ENCODE data around the gene BIRC2. TPM values are rescaled to one million over a fixed set of nuclear protein-coding genes. Genes with fewer than 3 reads are reported as not detected.

The BIRC2 gene
- total and polyA plus RNA-seq, 9 of the 15 experiments (the other 6 are each of a cell fraction or from before 2014, with no cell fraction given) = 14.3 to 45.9 (median 20.7) TPM

GRCh38 chr11:102347462-102348370 lies 702 bp downstream of the BIRC2 start (continued):
- TF ChIP-seq ETV6 (IDR thresholded peaks at IDR 0.05; ENCODE audit: borderline replicate concordance in 1 of 2, low read depth in 2 of 2, low read length in 1 of 2) = no peak
- no peak for TF ChIP-seq ETV6 (CRISPR knock-in tag; IDR thresholded peaks at IDR 0.05; ENCODE audit: borderline replicate concordance)
- no peak for TF ChIP-seq CTCFL (IDR thresholded peaks at IDR 0.05; ENCODE audit: borderline replicate concordance, insufficient read depth, low read depth, low read length, poor library complexity, severe bottlenecking)
- no peak for TF ChIP-seq ZHX1 (conservative IDR thresholded peaks at IDR 0.05; ENCODE audit: low read length)
- no peak for TF ChIP-seq CC2D1A (IDR thresholded peaks at IDR 0.05)
- no peak for TF ChIP-seq MTA3 (IDR thresholded peaks at IDR 0.05; ENCODE audit: borderline replicate concordance)
- no peak for TF ChIP-seq PHTF2 (CRISPR knock-in tag; IDR thresholded peaks at IDR 0.05)
- no peak for TF ChIP-seq ZNF274 (IDR thresholded peaks at IDR 0.05; ENCODE audit: borderline replicate concordance, low read depth, low read length)
- no peak for TF ChIP-seq HDGF (IDR thresholded peaks at IDR 0.05)
- TF ChIP-seq ZFX (CRISPR knock-in tag; IDR thresholded peaks at IDR 0.05) = peak; percentile 76
- TF ChIP-seq BCL6 (CRISPR knock-in tag; IDR thresholded peaks at IDR 0.05) = no peak
- TF ChIP-seq FOXJ2 (tag; IDR thresholded peaks at IDR 0.05) = no peak
- no peak for TF ChIP-seq ZZZ3 (IDR thresholded peaks at IDR 0.05)
- no peak for TF ChIP-seq BRD9 (IDR thresholded peaks at IDR 0.05; ENCODE audit: low read depth, partially characterized antibody)
- TF ChIP-seq CGGBP1 (CRISPR knock-in tag; IDR thresholded peaks at IDR 0.05) = no peak
- no peak for TF ChIP-seq ATF4 (CRISPR knock-in tag; IDR thresholded peaks at IDR 0.05)
- no peak for TF ChIP-seq CXXC5 (CRISPR knock-in tag; IDR thresholded peaks at IDR 0.05)
- TF ChIP-seq TBP (optimal IDR thresholded peaks at IDR 0.05; ENCODE audit: low read depth, low read length) = no peak
- no peak for TF ChIP-seq CREB5 (CRISPR knock-in tag; IDR thresholded peaks at IDR 0.05)
- TF ChIP-seq SIX5 (IDR thresholded peaks at IDR 0.05; ENCODE audit: borderline replicate concordance in 1 of 2, insufficient read depth in 1 of 2, low read depth in 1 of 2, low read length in 2 of 2) = no peak
- TF ChIP-seq HSF4 (CRISPR knock-in tag; IDR thresholded peaks at IDR 0.05; ENCODE audit: borderline replicate concordance) = no peak

Data from K562 (cell line).